ENCODE data around the gene TIMM10. TPM values are rescaled to one million over a fixed set of nuclear protein-coding genes. Genes with fewer than 3 reads are reported as not detected.

Gene TIMM10
- polyA plus RNA-seq, 3 donors = 30.4 to 62.1 (median 58.3) TPM

GRCh38 chr11:57499983-57500461 lies 30.5 kb downstream of the TIMM10 start:
- H3K27me3 Mint-ChIP-seq (ENCODE audit: low read depth in 3 of 3) = peaks cover 0 to 1% (median 0%) of the 10 kb centered on the region in 3 donors
- DNase-seq = no peak
- Histone ChIP-seq H3K27ac (ENCODE audit: low read depth in 1 of 2, low read length in 2 of 2) (no peak overlapping the region), H3K27me3 (ENCODE audit: control insufficient read depth in 2 of 2, insufficient read depth in 2 of 2, low read length in 2 of 2) (no peaks in the 10 kb centered on the region), H3K9me3 (replicated peaks in 1 of 2; ENCODE audit: control insufficient read depth in 1 of 2, insufficient read depth in 1 of 2, low read length in 2 of 2) (no peaks in the 10 kb centered on the region), H3K4me1 (ENCODE audit: control insufficient read depth in 1 of 2, insufficient read depth in 2 of 2, low read length in 2 of 2) (peaks cover 4 to 10% of the 10 kb centered on the region in 2 donors), H3K4me2 (replicated peaks; ENCODE audit: extremely low read depth, low read length, poor library complexity, severe bottlenecking) (peak overlapping the region; percentile 74), H3K9ac (ENCODE audit: insufficient read depth, low read length, poor library complexity, severe bottlenecking) (peak overlapping the region; percentile 21), H3K4me3 (replicated peaks in 1 of 3; ENCODE audit: low read depth in 2 of 3, low read length in 3 of 3) (peak overlapping the region in 2 of 3 experiments; percentile 1 to 67), H3K79me2 (ENCODE audit: insufficient read depth, low read length) (peaks cover 2% of the 10 kb centered on the region), H4K20me1 (ENCODE audit: insufficient read depth, low read length) (no peaks in the 10 kb centered on the region), H2AFZ (ENCODE audit: insufficient read depth, low read depth, low read length, poor library complexity, severe bottlenecking) (peak overlapping the region; percentile 78), H3K36me3 (replicated peaks in 1 of 2; ENCODE audit: control insufficient read depth in 1 of 2, insufficient read depth in 2 of 2, low read length in 2 of 2) (peaks cover 14 to 36% of the 10 kb centered on the region in 2 donors)
- no peak for TF ChIP-seq CTCF (IDR thresholded peaks at IDR 0.05)
- peaks cover 8% of the 10 kb centered on the region for H3K4me1 Mint-ChIP-seq
- 54% methylated on average over 7 of the region's 12 CpGs for WGBS (ENCODE audit: insufficient coverage)
- peak overlapping the region in 4 of 7 donors; percentile 4 to 72 (median 30) for H3K27ac Mint-ChIP-seq
- H3K9me3 Mint-ChIP-seq = no peaks in the 10 kb centered on the region
- intact Hi-C loops (cut with micrococcal nuclease) = no loop called here
- peak overlapping the region; percentile 67 to 80 for H3K4me3 Mint-ChIP-seq
- H3K36me3 Mint-ChIP-seq = peaks cover 26 to 59% of the 10 kb centered on the region in 2 donors

GRCh38 chr11:57499413-57499982 lies 31.1 kb downstream of the TIMM10 start:
- peaks cover 8% of the 10 kb centered on the region for H3K4me1 Mint-ChIP-seq
- H3K4me2 ChIP-seq (replicated peaks; ENCODE audit: extremely low read depth, low read length, poor library complexity, severe bottlenecking) = peak overlapping the region; percentile 74
- DNase-seq = peak; percentile 79 to 88 (median 81)
- intact Hi-C loops (cut with micrococcal nuclease) = no loop called here
- peaks cover 0 to 1% (median 0%) of the 10 kb centered on the region in 3 donors for H3K27me3 Mint-ChIP-seq (ENCODE audit: low read depth in 3 of 3)
- H3K4me1 ChIP-seq (ENCODE audit: control insufficient read depth in 1 of 2, insufficient read depth in 2 of 2, low read length in 2 of 2) = peaks cover 4 to 10% of the 10 kb centered on the region in 2 donors
- H3K27ac ChIP-seq (ENCODE audit: low read depth in 1 of 2, low read length in 2 of 2) = no peak overlapping the region
- peak overlapping the region; percentile 78 for H2AFZ ChIP-seq (ENCODE audit: insufficient read depth, low read depth, low read length, poor library complexity, severe bottlenecking)
- no peaks in the 10 kb centered on the region for H3K9me3 Mint-ChIP-seq
- H3K36me3 Mint-ChIP-seq = peaks cover 25 to 59% of the 10 kb centered on the region in 2 donors
- H3K4me3 ChIP-seq (replicated peaks in 1 of 3; ENCODE audit: low read depth in 2 of 3, low read length in 3 of 3) = peak overlapping the region in 2 of 3 experiments; percentile 1 to 67
- no peaks in the 10 kb centered on the region for H4K20me1 ChIP-seq (ENCODE audit: insufficient read depth, low read length)
- no peaks in the 10 kb centered on the region for H3K9me3 ChIP-seq (replicated peaks in 1 of 2; ENCODE audit: control insufficient read depth in 1 of 2, insufficient read depth in 1 of 2, low read length in 2 of 2)
- H3K4me3 Mint-ChIP-seq = peak overlapping the region; percentile 67 to 80
- H3K9ac ChIP-seq (ENCODE audit: insufficient read depth, low read length, poor library complexity, severe bottlenecking) = peak overlapping the region; percentile 21
- H3K27me3 ChIP-seq (ENCODE audit: control insufficient read depth in 2 of 2, insufficient read depth in 2 of 2, low read length in 2 of 2) = no peaks in the 10 kb centered on the region
- H3K27ac Mint-ChIP-seq = peak overlapping the region in 3 of 7 donors; percentile 4 to 56 (median 20)
- H3K79me2 ChIP-seq (ENCODE audit: insufficient read depth, low read length) = no peaks in the 10 kb centered on the region
- WGBS (ENCODE audit: insufficient coverage) = 28% methylated on average over 28 of the region's 35 CpGs
- TF ChIP-seq CTCF (IDR thresholded peaks at IDR 0.05) = no peak
- peaks cover 14 to 31% of the 10 kb centered on the region in 2 donors for H3K36me3 ChIP-seq (replicated peaks in 1 of 2; ENCODE audit: control insufficient read depth in 1 of 2, insufficient read depth in 2 of 2, low read length in 2 of 2)
